KMS-11 (cell line): ENCODE measurements around the gene FMNL2.

Experiments used
- H2AFZ ChIP-seq: fragments of 200-600 bp; sonication (generic); 2 replicates; pipeline ENCODE4 v1.6.1; 2016; ENCODE audit warnings: antibody characterized with exemption, mixed run types, low read depth
- H3K27ac ChIP-seq: fragments of 200-600 bp; sonication (generic); 2 replicates; pipeline ENCODE4 v1.6.1; 2016; ENCODE audit warnings: mild to moderate bottlenecking, mixed run types
- H3K27me3 ChIP-seq: fragments of 200-600 bp; sonication (generic); 2 replicates; pipeline ENCODE4 v1.6.1; 2017; ENCODE audit warnings: mild to moderate bottlenecking, low read depth, mixed run types, moderate library complexity; ENCODE audit not compliant: insufficient read depth
- H3K36me3 ChIP-seq: fragments of 200-600 bp; sonication (generic); 2 replicates; pipeline ENCODE4 v1.6.1; 2017; ENCODE audit warnings: mild to moderate bottlenecking, mixed run types; ENCODE audit not compliant: insufficient read depth
- H3K4me1 ChIP-seq: fragments of 200-600 bp; sonication (generic); 2 replicates; pipeline ENCODE4 v1.6.1; 2016; ENCODE audit warnings: mild to moderate bottlenecking, low read depth, mixed run types; ENCODE audit not compliant: poor library complexity, severe bottlenecking
- H3K4me2 ChIP-seq: fragments of 200-600 bp; sonication (generic); 2 replicates; pipeline ENCODE4 v1.7.0; 2016; ENCODE audit warnings: mild to moderate bottlenecking, mixed run types
- H3K4me3 ChIP-seq: fragments of 200-600 bp; sonication (generic); IDR thresholded peaks from 2 replicates; pipeline ENCODE4 v1.6.1; 2017; ENCODE audit warnings: low read depth, low read length, mixed read lengths; ENCODE audit not compliant: insufficient read depth
- H3K79me2 ChIP-seq: fragments of 200-600 bp; sonication (generic); 2 replicates; pipeline ENCODE4 v1.6.1; 2016; ENCODE audit warnings: low read depth, mixed run types; ENCODE audit not compliant: insufficient read depth
- H3K9ac ChIP-seq: fragments of 200-600 bp; sonication (generic); 2 replicates; pipeline ENCODE4 v1.6.1; 2016; ENCODE audit warnings: mild to moderate bottlenecking, mixed run types
- H4K20me1 ChIP-seq: fragments of 200-600 bp; sonication (generic); 2 replicates; pipeline ENCODE4 v1.6.1; 2016; ENCODE audit warnings: mild to moderate bottlenecking, mixed run types; ENCODE audit not compliant: insufficient read depth
- TF ChIP-seq, protein P1 (sequence below): fragments of 200-600 bp; sonication (generic); conservative IDR thresholded peaks from 2 replicates; pipeline ENCODE4 v1.6.1; 2017; ENCODE audit warnings: low read depth, mild to moderate bottlenecking, antibody characterized with exemption, low read length, moderate library complexity, mixed read lengths

Gene FMNL2

GRCh38 chr2:152620985-152621384, 286.0 kb downstream of the FMNL2 start:
- Histone ChIP-seq H3K79me2 (no peaks in the 10 kb centered on the region), H3K4me2 (no peak overlapping the region), H2AFZ (no peak overlapping the region), H3K9ac (no peak overlapping the region), H3K27ac (no peak overlapping the region), H4K20me1 (no peaks in the 10 kb centered on the region), H3K27me3 (no peaks in the 10 kb centered on the region), H3K36me3 (peaks cover 3% of the 10 kb centered on the region; the same call in 1 of the 2 replicates), H3K4me3 (no peak overlapping the region), H3K4me1 (no peaks in the 10 kb centered on the region)
- TF ChIP-seq, protein P1, sequence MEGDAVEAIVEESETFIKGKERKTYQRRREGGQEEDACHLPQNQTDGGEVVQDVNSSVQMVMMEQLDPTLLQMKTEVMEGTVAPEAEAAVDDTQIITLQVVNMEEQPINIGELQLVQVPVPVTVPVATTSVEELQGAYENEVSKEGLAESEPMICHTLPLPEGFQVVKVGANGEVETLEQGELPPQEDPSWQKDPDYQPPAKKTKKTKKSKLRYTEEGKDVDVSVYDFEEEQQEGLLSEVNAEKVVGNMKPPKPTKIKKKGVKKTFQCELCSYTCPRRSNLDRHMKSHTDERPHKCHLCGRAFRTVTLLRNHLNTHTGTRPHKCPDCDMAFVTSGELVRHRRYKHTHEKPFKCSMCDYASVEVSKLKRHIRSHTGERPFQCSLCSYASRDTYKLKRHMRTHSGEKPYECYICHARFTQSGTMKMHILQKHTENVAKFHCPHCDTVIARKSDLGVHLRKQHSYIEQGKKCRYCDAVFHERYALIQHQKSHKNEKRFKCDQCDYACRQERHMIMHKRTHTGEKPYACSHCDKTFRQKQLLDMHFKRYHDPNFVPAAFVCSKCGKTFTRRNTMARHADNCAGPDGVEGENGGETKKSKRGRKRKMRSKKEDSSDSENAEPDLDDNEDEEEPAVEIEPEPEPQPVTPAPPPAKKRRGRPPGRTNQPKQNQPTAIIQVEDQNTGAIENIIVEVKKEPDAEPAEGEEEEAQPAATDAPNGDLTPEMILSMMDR = no peak

DNA sequence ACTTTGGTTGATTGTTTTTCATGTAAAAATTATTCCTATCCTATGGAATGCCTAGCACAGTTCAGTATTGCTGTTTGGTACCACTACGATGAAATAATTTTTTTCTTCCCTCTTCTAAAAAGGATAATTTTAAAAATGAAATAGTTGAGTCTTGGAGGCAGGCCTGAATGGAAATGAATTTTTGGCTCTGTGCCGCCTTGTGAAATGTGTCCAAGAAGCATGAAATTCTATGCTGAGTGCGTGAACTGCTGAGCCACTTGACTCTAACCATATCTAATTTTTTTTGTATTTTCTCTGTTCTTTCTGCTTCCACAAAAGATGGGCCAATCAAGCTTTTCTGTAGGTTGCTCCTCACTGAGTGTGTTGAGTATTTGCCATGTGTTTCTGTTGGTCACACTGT, 287.2 kb downstream of the FMNL2 start:
- Histone ChIP-seq H4K20me1 (no peaks in the 10 kb centered on the region), H3K4me2 (no peak overlapping the region), H3K4me1 (peaks cover 8% of the 10 kb centered on the region), H2AFZ (no peak overlapping the region), H3K4me3 (no peak overlapping the region), H3K27ac (no peak overlapping the region), H3K27me3 (no peaks in the 10 kb centered on the region), H3K36me3 (peaks cover 1% of the 10 kb centered on the region; the same call in 1 of the 2 replicates), H3K79me2 (no peaks in the 10 kb centered on the region), H3K9ac (no peak overlapping the region)
- TF ChIP-seq, protein P1 = no peak

DNA sequence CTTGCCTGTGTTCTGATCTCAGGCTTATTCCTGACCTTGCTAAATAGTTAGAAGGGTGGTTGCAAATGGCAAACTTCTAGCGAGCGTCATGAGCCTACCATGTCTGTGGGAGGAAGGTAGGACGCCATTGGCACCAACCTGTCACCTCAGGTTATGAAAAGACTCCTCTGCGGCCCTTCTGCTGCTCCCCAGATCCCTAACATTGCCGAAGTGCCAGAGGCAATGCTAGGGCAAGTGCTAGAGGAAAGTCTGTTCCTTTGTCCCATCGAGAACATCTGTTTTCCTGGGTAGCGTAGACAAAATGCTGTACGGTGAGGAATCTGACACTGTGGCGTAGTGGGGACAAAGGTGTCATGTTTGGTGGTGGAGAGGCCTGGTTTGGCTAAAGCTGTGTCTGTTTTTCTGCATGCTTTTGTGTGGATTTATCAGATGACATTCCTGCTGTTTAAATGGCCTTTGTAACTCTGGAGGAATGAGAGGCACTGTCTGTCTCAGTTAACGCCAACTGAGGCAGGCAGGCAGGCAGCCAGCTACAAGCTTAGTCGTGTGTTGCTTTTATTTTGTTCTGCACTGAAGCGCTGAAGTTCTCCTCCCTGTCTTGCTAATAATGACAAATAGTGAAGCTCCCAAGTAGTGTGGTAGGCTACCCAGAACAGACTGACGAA, 288.2 kb downstream of the FMNL2 start:
- H2AFZ ChIP-seq = no peak overlapping the region
- H3K27me3 ChIP-seq = no peaks in the 10 kb centered on the region
- TF ChIP-seq, protein P1 = no peak
- no peaks in the 10 kb centered on the region for H3K79me2 ChIP-seq
- peaks cover 8% of the 10 kb centered on the region for H3K4me1 ChIP-seq
- H4K20me1 ChIP-seq = no peaks in the 10 kb centered on the region
- H3K4me2 ChIP-seq = no peak overlapping the region
- no peaks in the 10 kb centered on the region for H3K36me3 ChIP-seq
- no peak overlapping the region for H3K9ac ChIP-seq
- H3K27ac ChIP-seq = no peak overlapping the region
- H3K4me3 ChIP-seq = no peak overlapping the region

DNA sequence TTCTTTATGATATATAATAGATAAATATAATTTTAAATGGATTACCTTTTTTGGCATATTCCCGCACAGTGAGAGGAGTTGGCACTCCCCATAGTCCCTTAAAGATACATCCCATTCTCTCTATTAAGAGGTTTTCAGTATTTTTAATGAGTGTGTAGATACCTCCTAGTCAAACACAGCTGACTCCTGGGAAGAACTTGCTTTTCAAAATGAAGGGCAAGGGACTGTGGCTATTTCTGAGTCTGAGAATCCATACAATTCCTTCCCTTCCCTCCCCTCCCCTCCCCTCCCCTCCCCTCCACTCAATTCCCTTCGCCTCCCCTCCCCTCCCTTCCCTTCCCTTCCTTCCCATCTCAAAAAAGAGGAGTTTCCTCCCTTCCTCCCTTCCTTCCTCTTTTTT, 288.8 kb downstream of the FMNL2 start:
- Histone ChIP-seq H3K4me3 (no peak overlapping the region), H3K4me1 (peaks cover 8% of the 10 kb centered on the region), H3K36me3 (no peaks in the 10 kb centered on the region), H4K20me1 (no peaks in the 10 kb centered on the region), H3K27ac (no peak overlapping the region), H3K9ac (no peak overlapping the region), H2AFZ (no peak overlapping the region), H3K27me3 (no peaks in the 10 kb centered on the region), H3K79me2 (no peaks in the 10 kb centered on the region), H3K4me2 (no peak overlapping the region)
- TF ChIP-seq, protein P1 = no peak
